Gastroesophageal sphincter (tissue), 4 donors: ENCODE data around the gene CEACAM1. TPM values are rescaled to one million over a fixed set of nuclear protein-coding genes. Genes with fewer than 3 reads are reported as not detected.

Experiments
- ATAC-seq: fragments of 150-250 bp; one replicate; pipeline ENCODE4 v1.9.1; 2016; ENCODE audit warnings: mild to moderate bottlenecking, moderate library complexity
- H3K27ac ChIP-seq, 4 donors: fragments of 200-600 bp; sonication (generic) in 3 of 4; 1 replicate in 3 of 4; 2 replicates in 1 of 4; pipeline ENCODE4 v1.5.1; 2016 to 2019
- H3K27me3 ChIP-seq: fragments of 200-600 bp; sonication (generic); one replicate; pipeline ENCODE4 v1.5.1; 2019
- H3K36me3 ChIP-seq, 2 donors: fragments of 200-600 bp; sonication (generic); one replicate each; pipeline ENCODE4 v1.5.1; 2019; ENCODE audit warnings: control low read depth in 1 of 2
- H3K4me1 ChIP-seq, 3 donors: fragments of 200-600 bp; sonication (generic); 1 replicate in 2 of 3; 2 replicates in 1 of 3; pipeline ENCODE4 v1.5.1; 2016 to 2019; ENCODE audit warnings: control low read depth in 2 of 3
- H3K4me3 ChIP-seq, 2 donors: fragments of 200-600 bp; sonication (generic); one replicate each; pipeline ENCODE4 v1.5.1; 2019; ENCODE audit warnings: mild to moderate bottlenecking in 1 of 2, moderate library complexity in 1 of 2
- H3K9me3 ChIP-seq, 3 donors: fragments of 200-600 bp; sonication (generic); one replicate each; pipeline ENCODE4 v1.5.1; 2017 to 2019; ENCODE audit warnings: control low read depth in 2 of 3
- CTCF ChIP-seq, 4 experiments: fragments of 200-600 bp in 2 of 4; fragments of 450-650 bp in 2 of 4; sonication (generic) in 1 of 4; IDR thresholded peaks; one replicate each; pipeline ENCODE4 v1.5.1; 2017 to 2019; ENCODE audit warnings: antibody characterized with exemption in 4 of 4, mild to moderate bottlenecking in 2 of 4, moderate library complexity in 2 of 4
- EP300 ChIP-seq: sonication (generic); formaldehyde crosslinking; IDR thresholded peaks from one replicate; pipeline ENCODE4 v1.6.1; 2017; ENCODE audit warnings: antibody characterized with exemption, mild to moderate bottlenecking
- POLR2A ChIP-seq, 2 donors: fragments of 450-650 bp; IDR thresholded peaks; one replicate each; pipeline ENCODE4 v1.6.1; 2017; ENCODE audit warnings: antibody characterized with exemption in 2 of 2, mild to moderate bottlenecking in 2 of 2, moderate library complexity in 1 of 2
- POLR2AphosphoS5 ChIP-seq: sonication (generic); formaldehyde crosslinking; IDR thresholded peaks from one replicate; pipeline ENCODE4 v1.6.1; 2017; ENCODE audit warnings: antibody characterized with exemption
- WGBS, 2 donors: methylation state at CpG; one replicate each; pipeline ENCODE4 v1.1.5; 2018; ENCODE audit warnings: low coverage in 1 of 2; 5-methylcytosine and 5-hydroxymethylcytosine counted together
- total RNA-seq, 4 donors: library from RNA; depleted of rRNA; stranded (reverse); fragments of >200 nt; gene quantifications; one replicate each; pipeline ENCODE4 v1.1.0, GENCODE V29; 2016

CEACAM1 gene
- total RNA-seq, 4 donors from 2014 or later = 0.66 to 10.1 (median 0.99) TPM

GRCh38 chr19:42519108-42519507 lies 9.2 kb downstream of the CEACAM1 start:
- no peak for TF ChIP-seq EP300
- no peak for TF ChIP-seq POLR2AphosphoS5
- TF ChIP-seq POLR2A (IDR thresholded peaks at IDR 0.05) = no peak
- no peak for TF ChIP-seq CTCF (IDR thresholded peaks at IDR 0.05)
- no peak for ATAC-seq
- no peak overlapping the region for H3K4me3 ChIP-seq
- H3K36me3 ChIP-seq = no peaks in the 10 kb centered on the region
- no peaks in the 10 kb centered on the region for H3K9me3 ChIP-seq
- H3K4me1 ChIP-seq = no peaks in the 10 kb centered on the region
- 27 to 38% methylated on average over 1 to 2 of the region's 3 CpGs for WGBS, 2 donors
- H3K27me3 ChIP-seq = no peaks in the 10 kb centered on the region
- H3K27ac ChIP-seq = no peak overlapping the region

- 70% methylated on average over 2 of the region's 2 CpGs for whole genome bisulfite sequencing, 2 donors
- H3K27me3 ChIP-seq = no peaks in the 10 kb centered on the region
- no peaks in the 10 kb centered on the region for H3K4me1 ChIP-seq
- H3K36me3 ChIP-seq = no peaks in the 10 kb centered on the region
- no peak for ATAC-seq
- no peak for TF ChIP-seq POLR2AphosphoS5
- TF ChIP-seq POLR2A (IDR thresholded peaks at IDR 0.05) = no peak
- TF ChIP-seq EP300 = no peak
- no peak for TF ChIP-seq CTCF (IDR thresholded peaks at IDR 0.05)
- H3K9me3 ChIP-seq = no peaks in the 10 kb centered on the region
- no peak overlapping the region for H3K4me3 ChIP-seq
- no peak overlapping the region for H3K27ac ChIP-seq
These were observed 11.5 kb downstream of the CEACAM1 start for GRCh38 chr19:42516771-42517170.

GRCh38 chr19:42515241-42515832 lies 12.9 kb downstream of the CEACAM1 start:
- no peak for TF ChIP-seq EP300
- no peak for TF ChIP-seq CTCF (IDR thresholded peaks at IDR 0.05)
- no peak for TF ChIP-seq POLR2A (IDR thresholded peaks at IDR 0.05)
- no peak for TF ChIP-seq POLR2AphosphoS5
- WGBS, 2 donors = 76 to 94% methylated on average over 3 to 7 of the region's 7 CpGs
- no peak overlapping the region for H3K27ac ChIP-seq
- H3K4me3 ChIP-seq = no peak overlapping the region
- no peaks in the 10 kb centered on the region for H3K36me3 ChIP-seq
- H3K4me1 ChIP-seq = no peaks in the 10 kb centered on the region
- no peaks in the 10 kb centered on the region for H3K9me3 ChIP-seq
- no peak for ATAC-seq
- no peaks in the 10 kb centered on the region for H3K27me3 ChIP-seq

GRCh38 chr19:42514449-42514848 lies 13.8 kb downstream of the CEACAM1 start:
- Histone ChIP-seq H3K4me3 (no peak overlapping the region), H3K4me1 (no peaks in the 10 kb centered on the region), H3K9me3 (no peaks in the 10 kb centered on the region), H3K27ac (no peak overlapping the region), H3K36me3 (no peaks in the 10 kb centered on the region), H3K27me3 (no peaks in the 10 kb centered on the region)
- TF ChIP-seq POLR2A (IDR thresholded peaks at IDR 0.05) (no peak), POLR2AphosphoS5 (no peak), CTCF (IDR thresholded peaks at IDR 0.05) (no peak), EP300 (no peak)
- 100% methylated on average over 1 of the region's 1 CpG; no CpG with 5 or more reads in 1 of the 2 donors for WGBS, 2 donors
- no peak for ATAC-seq

GRCh38 chr19:42512743-42513304 lies 15.5 kb downstream of the CEACAM1 start:
- Histone ChIP-seq H3K27ac (no peak overlapping the region), H3K9me3 (no peaks in the 10 kb centered on the region), H3K27me3 (no peaks in the 10 kb centered on the region), H3K36me3 (no peaks in the 10 kb centered on the region), H3K4me3 (no peak overlapping the region), H3K4me1 (no peaks in the 10 kb centered on the region)
- TF ChIP-seq POLR2A (IDR thresholded peaks at IDR 0.05) (no peak), EP300 (no peak), POLR2AphosphoS5 (no peak), CTCF (IDR thresholded peaks at IDR 0.05) (no peak)
- 81% methylated on average over 10 of the region's 10 CpGs; no CpG with 5 or more reads in 1 of the 2 donors for WGBS, 2 donors
- ATAC-seq = no peak
